ENCODE results near the gene ABLIM2.

Gene ABLIM2

GRCh38 chr4:8002525-8003309 is 155.9 kb downstream of the ABLIM2 start:
- no peaks in the 10 kb centered on the region for H3K36me3 ChIP-seq (ENCODE audit: control insufficient read depth, insufficient read depth, low read length)
- no peaks in the 10 kb centered on the region; the same call in 1 of the 2 replicates for H3K27me3 ChIP-seq (replicated peaks; ENCODE audit: control insufficient read depth, insufficient read depth, low read length)
- no peak overlapping the region for H3K4me3 ChIP-seq (replicated peaks; ENCODE audit: low read depth, low read length)
- no peak for TF ChIP-seq CTCF (IDR thresholded peaks at IDR 0.05; ENCODE audit: insufficient read depth, low read length, poor library complexity, severe bottlenecking)
- no peak for DNase-seq (ENCODE audit: extremely low read depth, insufficient read length)

- no peak for DNase-seq (ENCODE audit: extremely low read depth, insufficient read length)
- Histone ChIP-seq H3K27me3 (replicated peaks; ENCODE audit: control insufficient read depth, insufficient read depth, low read length) (no peaks in the 10 kb centered on the region; the same call in 1 of the 2 replicates), H3K36me3 (ENCODE audit: control insufficient read depth, insufficient read depth, low read length) (no peaks in the 10 kb centered on the region), H3K4me3 (replicated peaks; ENCODE audit: low read depth, low read length) (no peak overlapping the region)
- TF ChIP-seq CTCF (IDR thresholded peaks at IDR 0.05; ENCODE audit: insufficient read depth, low read length, poor library complexity, severe bottlenecking) = no peak
Observed at GRCh38 chr4:8001564-8002355, 156.9 kb downstream of the ABLIM2 start.

DNA sequence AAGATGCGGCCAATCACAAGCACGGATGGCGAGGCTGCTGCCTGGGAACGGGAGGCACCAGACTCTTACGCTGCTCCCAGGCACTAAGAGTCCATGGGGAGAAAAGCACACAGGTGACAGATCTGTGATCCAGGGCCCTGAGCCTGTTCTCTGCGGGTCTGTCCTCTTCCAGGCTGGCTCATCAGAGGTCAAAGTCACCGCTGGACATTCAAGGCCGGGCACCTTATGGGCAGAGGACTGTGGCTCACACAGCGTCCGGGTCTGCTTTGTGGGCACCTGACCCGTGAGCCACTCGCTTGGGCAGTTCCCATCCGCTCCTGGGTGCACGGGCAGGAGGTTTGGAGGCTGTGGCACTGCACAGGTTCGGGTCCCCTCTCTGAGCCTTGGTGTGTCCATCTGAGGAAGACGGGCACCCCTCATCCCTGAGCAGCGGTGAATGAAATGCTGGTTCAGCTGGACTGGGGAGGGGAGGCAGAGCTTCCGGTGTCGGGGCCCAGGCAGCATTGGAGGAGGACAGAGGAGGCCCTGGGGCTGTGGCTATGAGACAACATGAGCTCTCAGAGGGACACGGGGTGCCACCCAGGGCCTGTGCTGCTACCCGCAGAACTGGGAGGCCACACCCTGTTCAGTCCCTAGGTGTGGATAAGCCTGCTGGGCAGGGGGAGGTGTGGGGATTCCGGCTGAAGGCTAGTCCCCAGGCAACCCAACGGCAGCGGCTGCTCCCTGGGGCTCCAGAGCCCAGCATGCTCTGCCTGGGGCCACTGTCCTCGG is 157.7 kb downstream of the ABLIM2 start:
- Histone ChIP-seq H3K36me3 (ENCODE audit: control insufficient read depth, insufficient read depth, low read length) (no peaks in the 10 kb centered on the region), H3K4me3 (replicated peaks; ENCODE audit: low read depth, low read length) (no peak overlapping the region), H3K27me3 (replicated peaks; ENCODE audit: control insufficient read depth, insufficient read depth, low read length) (no peaks in the 10 kb centered on the region; the same call in 1 of the 2 replicates)
- TF ChIP-seq CTCF (IDR thresholded peaks at IDR 0.05; ENCODE audit: insufficient read depth, low read length, poor library complexity, severe bottlenecking) = no peak
- no peak for DNase-seq (ENCODE audit: extremely low read depth, insufficient read length)

DNA sequence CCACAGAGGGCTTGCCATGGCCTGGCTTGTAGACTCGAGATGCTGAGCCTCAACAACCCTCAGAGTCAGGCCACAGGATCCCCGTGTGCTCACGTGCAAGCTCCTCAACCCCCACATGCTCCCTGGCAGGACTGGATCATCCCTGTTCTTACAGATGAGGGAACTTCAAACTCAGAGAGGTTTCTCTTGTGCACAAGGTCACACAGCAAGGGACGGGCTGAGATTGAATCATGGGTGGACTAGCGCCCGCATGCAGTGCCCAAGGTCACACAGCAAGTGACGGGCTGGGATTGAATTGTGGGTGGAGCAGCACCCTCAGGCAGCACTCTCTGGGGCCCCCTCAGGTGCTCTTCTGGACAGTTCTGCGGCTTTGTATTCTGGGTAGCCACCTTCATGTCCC is 158.4 kb downstream of the ABLIM2 start:
- DNase-seq (ENCODE audit: extremely low read depth, insufficient read length) = no peak
- TF ChIP-seq CTCF (IDR thresholded peaks at IDR 0.05; ENCODE audit: insufficient read depth, low read length, poor library complexity, severe bottlenecking) = no peak
- Histone ChIP-seq H3K4me3 (replicated peaks; ENCODE audit: low read depth, low read length) (no peak overlapping the region), H3K36me3 (ENCODE audit: control insufficient read depth, insufficient read depth, low read length) (no peaks in the 10 kb centered on the region), H3K27me3 (replicated peaks; ENCODE audit: control insufficient read depth, insufficient read depth, low read length) (no peaks in the 10 kb centered on the region; the same call in 1 of the 2 replicates)

DNA sequence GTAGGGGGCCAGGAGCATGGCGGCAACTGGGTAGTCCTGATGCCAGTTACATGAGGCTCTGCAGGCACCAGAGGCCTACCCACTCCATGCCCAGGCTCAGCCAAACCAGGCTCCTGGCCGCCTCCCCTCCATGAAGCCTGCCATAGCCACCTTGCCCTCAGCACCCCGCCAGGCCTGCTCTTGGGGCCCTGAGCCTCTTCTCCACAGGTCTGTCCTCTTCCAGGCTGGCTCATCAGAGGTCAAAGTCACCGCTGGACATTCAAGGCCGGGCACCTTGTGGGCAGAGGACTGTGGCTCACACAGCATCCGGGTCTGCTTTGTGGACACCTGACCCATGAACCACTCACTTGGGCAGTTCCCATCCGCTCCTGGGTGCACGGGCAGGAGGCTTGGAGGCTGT is 158.9 kb downstream of the ABLIM2 start:
- no peaks in the 10 kb centered on the region for H3K36me3 ChIP-seq (ENCODE audit: control insufficient read depth, insufficient read depth, low read length)
- H3K4me3 ChIP-seq (replicated peaks; ENCODE audit: low read depth, low read length) = no peak overlapping the region
- TF ChIP-seq CTCF (IDR thresholded peaks at IDR 0.05; ENCODE audit: insufficient read depth, low read length, poor library complexity, severe bottlenecking) = no peak
- H3K27me3 ChIP-seq (replicated peaks; ENCODE audit: control insufficient read depth, insufficient read depth, low read length) = no peaks in the 10 kb centered on the region; the same call in 1 of the 2 replicates
- no peak for DNase-seq (ENCODE audit: extremely low read depth, insufficient read length)

All from GM06990 (cell line).